Right forelimb (tissue), 1 donor: Measurements from ENCODE around the gene TBC1D21.
"Not testable (repeated sequence)": the region's sequence is repeated elsewhere in the genome, so short reads cannot be mapped to it uniquely, and the experiment has no call there.

Experiments used
- DNase-seq: peaks from one replicate; pipeline ENCODE4 v3.0.0-alpha.2; 2018

The TBC1D21 gene

GRCh38 chr15:73932381-73933191 lies 59.2 kb downstream of the TBC1D21 start:
- no peak for DNase-seq

- no peak for DNase-seq
These were observed 60.9 kb downstream of the TBC1D21 start for GRCh38 chr15:73934281-73934680.

DNA sequence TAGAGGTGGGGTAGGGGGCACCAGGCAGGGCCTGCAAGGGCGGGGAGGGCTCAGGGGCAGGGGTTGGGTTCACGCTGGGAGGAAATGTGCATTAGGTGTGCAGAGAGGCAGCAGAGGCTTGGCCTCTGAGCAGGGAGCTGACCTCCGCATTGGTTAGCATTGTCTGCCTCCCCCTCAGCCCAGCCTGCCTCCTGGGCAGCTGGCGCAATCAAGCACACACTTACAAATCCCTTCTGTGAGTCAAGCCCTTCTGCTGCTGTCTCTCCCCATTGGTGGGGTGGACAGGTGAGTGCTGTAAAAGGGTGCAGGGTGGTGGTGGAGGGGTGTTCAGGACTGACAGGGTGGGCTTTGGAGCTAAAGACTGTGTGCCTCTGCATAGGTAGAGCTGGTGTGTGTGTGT lies 62.2 kb downstream of the TBC1D21 start:
- no peak for DNase-seq

- DNase-seq, result no peak
These were observed 62.8 kb downstream of the TBC1D21 start for GRCh38 chr15:73936181-73936580.

DNA sequence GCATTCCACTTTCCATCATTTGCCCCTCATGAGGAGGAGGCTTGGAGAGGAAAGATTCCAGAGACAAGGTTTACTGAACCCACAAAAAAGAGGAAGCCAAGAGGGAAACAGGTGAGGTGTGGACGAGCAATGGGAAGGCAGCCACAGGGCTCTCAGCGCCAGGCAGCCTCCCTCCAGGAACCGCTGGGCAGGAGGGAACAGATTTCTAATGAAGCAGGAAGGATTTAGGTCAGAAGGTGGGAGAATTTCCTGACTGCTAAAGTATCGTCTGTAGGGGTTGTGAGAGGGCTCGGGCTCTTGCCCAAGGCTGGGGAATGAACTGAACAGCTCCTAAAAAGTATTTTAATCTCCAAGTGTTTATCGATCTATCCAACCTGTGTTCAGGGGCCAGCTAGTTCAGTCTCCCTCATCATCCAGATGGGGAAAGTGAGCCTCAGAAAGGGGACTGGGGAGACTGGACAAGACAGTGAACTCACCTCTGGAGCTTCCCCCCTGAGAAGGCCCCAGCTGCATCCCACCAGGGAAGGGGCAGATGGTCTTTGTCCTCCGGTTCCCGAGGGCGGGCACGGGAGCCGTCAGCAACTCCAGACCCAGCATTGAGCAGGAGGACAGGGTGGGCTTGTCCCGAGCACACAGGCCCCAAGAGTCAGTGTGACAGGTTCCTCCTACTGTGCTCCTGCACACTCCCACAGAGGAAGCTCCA lies 63.4 kb downstream of the TBC1D21 start:
- DNase-seq, result no peak

GRCh38 chr15:73937296-73937695 lies 63.9 kb downstream of the TBC1D21 start:
- DNase-seq, result no peak

DNA sequence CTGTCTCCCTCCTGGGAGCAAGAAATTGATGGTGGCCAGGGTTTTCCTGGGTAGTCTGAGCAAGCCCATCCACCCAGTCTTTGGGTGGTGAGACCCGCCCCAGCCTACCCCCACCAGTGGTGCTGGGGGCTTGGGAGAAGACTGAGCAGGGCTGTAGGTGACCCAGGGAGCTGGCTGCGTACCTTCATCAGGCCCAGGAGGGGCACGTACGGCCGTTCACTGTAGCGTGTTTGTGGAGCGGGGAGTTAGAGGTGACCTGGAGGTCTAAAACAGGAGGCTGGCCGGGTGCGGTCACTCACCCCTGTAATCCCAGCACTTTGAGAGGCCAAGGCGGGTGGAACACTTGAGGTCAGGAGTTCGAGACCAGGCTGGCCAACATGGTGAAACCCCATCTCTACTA lies 64.4 kb downstream of the TBC1D21 start:
- no peak for DNase-seq

GRCh38 chr15:73938516-73938915 lies 65.2 kb downstream of the TBC1D21 start:
- not testable (repeated sequence) for DNase-seq
